Uterus (tissue), 4 donors: ENCODE results near the gene PSMB5. TPM values are rescaled to one million over a fixed set of nuclear protein-coding genes. Genes with fewer than 3 reads are reported as not detected.

Experiments used
- DNase-seq, 2 donors: peaks; one replicate each; pipeline ENCODE4 v3.0.0-alpha.2; 2019 to 2020
- H3K27ac ChIP-seq, 2 donors: fragments of 200-600 bp; sonication (generic); 1 replicate in 1 of 2; 2 replicates in 1 of 2; pipeline ENCODE4 v1.5.1; 2016 to 2018
- H3K27me3 ChIP-seq, 2 donors: fragments of 200-600 bp; sonication (generic); one replicate each; pipeline ENCODE4 v1.5.1; 2018 to 2019; ENCODE audit warnings: control low read depth in 1 of 2
- H3K36me3 ChIP-seq, 2 donors: fragments of 200-600 bp; sonication (generic); one replicate each; pipeline ENCODE4 v1.5.1; 2019; ENCODE audit warnings: control low read depth in 1 of 2
- H3K4me1 ChIP-seq, 2 donors: fragments of 200-600 bp; sonication (generic); one replicate each; pipeline ENCODE4 v1.5.1; 2018 to 2019; ENCODE audit warnings: control low read depth in 1 of 2
- H3K4me3 ChIP-seq, 2 donors: fragments of 200-600 bp; sonication (generic); 1 replicate in 1 of 2; 2 replicates in 1 of 2; pipeline ENCODE4 v1.5.1; 2018 to 2019; ENCODE audit warnings: mild to moderate bottlenecking in 1 of 2
- H3K9me3 ChIP-seq, 2 donors: fragments of 200-600 bp; sonication (generic); one replicate each; pipeline ENCODE4 v1.5.1; 2019; ENCODE audit warnings: control low read depth in 1 of 2
- CTCF ChIP-seq, 4 experiments: fragments of 200-600 bp in 2 of 4; fragments of 450-650 bp in 2 of 4; sonication (generic) in 2 of 4; IDR thresholded peaks; one replicate each; pipeline ENCODE4 v1.5.1; 2016 to 2019; ENCODE audit warnings: antibody characterized with exemption in 4 of 4, mild to moderate bottlenecking in 2 of 4, moderate library complexity in 1 of 4
- POLR2A ChIP-seq, 2 donors: fragments of 450-650 bp; IDR thresholded peaks; one replicate each; pipeline ENCODE4 v1.6.1; 2016; ENCODE audit warnings: antibody characterized with exemption in 2 of 2, mild to moderate bottlenecking in 1 of 2, moderate library complexity in 1 of 2
- intact Hi-C: fragments of 100-400 bp; cut with DNase I; formaldehyde crosslinking; loops from one replicate; pipeline ENCODE4 v1.15.1; 2023; ENCODE audit warnings: low total_unique reads
- total RNA-seq, 4 donors: library from RNA; depleted of rRNA in 3 of 4; stranded (reverse); fragments of >200 nt in 3 of 4; gene quantifications; one replicate each; pipeline versions ENCODE4 v1.1.0 to v1.2.4, GENCODE V29; 2014 to 2023
- donor health status: DM: yes; HTN: yes; CAD: no.

PSMB5 gene
- total RNA-seq, 4 donors from 2014 or later = 18.4 to 121 (median 92.0) TPM

GRCh38 chr14:22981876-22982476 lies 52.7 kb downstream of the PSMB5 start:
- H3K4me1 ChIP-seq = peaks cover 2 to 6% of the 10 kb centered on the region in 2 donors
- H3K36me3 ChIP-seq = no peaks in the 10 kb centered on the region
- no peak for DNase-seq
- TF ChIP-seq POLR2A (IDR thresholded peaks at IDR 0.05) = no peak
- no peak for TF ChIP-seq CTCF (IDR thresholded peaks at IDR 0.05)
- intact Hi-C loops = no loop called here
- no peaks in the 10 kb centered on the region for H3K9me3 ChIP-seq
- H3K27ac ChIP-seq = peak overlapping the region; percentile 88 to 96
- H3K4me3 ChIP-seq = peak overlapping the region; percentile 65 to 85
- H3K27me3 ChIP-seq = no peaks in the 10 kb centered on the region

GRCh38 chr14:22981090-22981875 lies 53.4 kb downstream of the PSMB5 start:
- Histone ChIP-seq H3K36me3 (no peaks in the 10 kb centered on the region), H3K4me3 (peak overlapping the region; percentile 65 to 85), H3K9me3 (no peaks in the 10 kb centered on the region), H3K27me3 (no peaks in the 10 kb centered on the region), H3K4me1 (peaks cover 6% of the 10 kb centered on the region in 2 donors), H3K27ac (peak overlapping the region; percentile 88 to 96)
- TF ChIP-seq POLR2A (IDR thresholded peaks at IDR 0.05) (no peak), CTCF (IDR thresholded peaks at IDR 0.05) (no peak)
- no peak for DNase-seq
- intact Hi-C loops = no loop called here

- intact Hi-C loops = no loop called here
- Histone ChIP-seq H3K9me3 (no peaks in the 10 kb centered on the region), H3K4me1 (peaks cover 6% of the 10 kb centered on the region in 2 donors), H3K36me3 (no peaks in the 10 kb centered on the region), H3K27me3 (no peaks in the 10 kb centered on the region), H3K4me3 (peak overlapping the region; percentile 65 to 85), H3K27ac (peak overlapping the region; percentile 88 to 96)
- DNase-seq = peak; percentile 57 to 61
- no peak for TF ChIP-seq POLR2A (IDR thresholded peaks at IDR 0.05)
- TF ChIP-seq CTCF (IDR thresholded peaks at IDR 0.05) = no peak
Observed at GRCh38 chr14:22980672-22981089, 54.0 kb downstream of the PSMB5 start.

GRCh38 chr14:22979748-22980392 lies 54.8 kb downstream of the PSMB5 start:
- Histone ChIP-seq H3K27me3 (no peaks in the 10 kb centered on the region), H3K4me3 (peak overlapping the region; percentile 65 to 85), H3K27ac (peak overlapping the region; percentile 88 to 96), H3K9me3 (no peaks in the 10 kb centered on the region), H3K4me1 (peaks cover 6% of the 10 kb centered on the region in 2 donors), H3K36me3 (no peaks in the 10 kb centered on the region)
- intact Hi-C loops = no loop called here
- TF ChIP-seq CTCF (IDR thresholded peaks at IDR 0.05) (no peak), POLR2A (IDR thresholded peaks at IDR 0.05) (no peak)
- DNase-seq = no peak
